HG03432 (cell line): Measurements from ENCODE around the gene TCF20.

ENCODE experiments used
- ATAC-seq: cut with Tn5 transposase; IDR thresholded peaks from one replicate; pipeline ENCODE4 v1.9.1; 2021; ENCODE audit warnings: mild to moderate bottlenecking, moderate library complexity; ENCODE audit not compliant: unreplicated experiment

Gene TCF20

GRCh38 chr22:42261296-42261695 lies 9.2 kb downstream of the TCF20 start:
- no peak for ATAC-seq

- ATAC-seq: no peak
Measured at GRCh38 chr22:42258126-42258525, 12.3 kb downstream of the TCF20 start.

GRCh38 chr22:42257386-42257785 lies 13.1 kb downstream of the TCF20 start:
- no peak for ATAC-seq

GRCh38 chr22:42256930-42257329 lies 13.5 kb downstream of the TCF20 start:
- ATAC-seq: no peak

GRCh38 chr22:42256220-42256619 lies 14.2 kb downstream of the TCF20 start:
- ATAC-seq: no peak

- ATAC-seq: no peak
Measured at GRCh38 chr22:42249831-42250230, 20.6 kb downstream of the TCF20 start.

- ATAC-seq: no peak
Measured at GRCh38 chr22:42248995-42249394, 21.5 kb downstream of the TCF20 start.

GRCh38 chr22:42247596-42247995 lies 22.9 kb downstream of the TCF20 start:
- no peak for ATAC-seq

- no peak for ATAC-seq
Measured at GRCh38 chr22:42243802-42244060, 26.7 kb downstream of the TCF20 start.

GRCh38 chr22:42236848-42237247 lies 33.6 kb downstream of the TCF20 start:
- no peak for ATAC-seq

- no peak for ATAC-seq
Measured at GRCh38 chr22:42236268-42236667, 34.2 kb downstream of the TCF20 start.

- no peak for ATAC-seq
Measured at GRCh38 chr22:42233879-42234278, 36.6 kb downstream of the TCF20 start.

- ATAC-seq: no peak
Measured at GRCh38 chr22:42231929-42232328, 38.5 kb downstream of the TCF20 start.

GRCh38 chr22:42229455-42230149 lies 40.9 kb downstream of the TCF20 start:
- ATAC-seq: no peak

- ATAC-seq: no peak
Measured at GRCh38 chr22:42228483-42228882, 42.0 kb downstream of the TCF20 start.

GRCh38 chr22:42227435-42227834 lies 43.0 kb downstream of the TCF20 start:
- no peak for ATAC-seq

GRCh38 chr22:42225841-42226240 lies 44.6 kb downstream of the TCF20 start:
- no peak for ATAC-seq

- ATAC-seq: no peak
Measured at GRCh38 chr22:42222140-42222539, 48.3 kb downstream of the TCF20 start.
